PC-9 (cell line): ENCODE measurements around the gene RFLNA. TPM values are rescaled to one million over a fixed set of nuclear protein-coding genes. Genes with fewer than 3 reads are reported as not detected.

ENCODE experiments used
- BruUV-seq: library from RNA; stranded (reverse); fragments of 400-500 nt; replicated peaks from 2 replicates; lab custom pipeline; 2021; lab: Mats Ljungman, UMichigan
- CTCF ChIA-PET: fragments of 300-600 bp; sonication (Branson Sonifier 250); formaldehyde crosslinking; loops from one replicate; lab custom pipeline; 2022; ENCODE audit warnings: antibody characterized with exemption; lab: Charles Lee
- POLR2A ChIA-PET: fragments of 300-600 bp; sonication (Branson Sonifier 250); formaldehyde crosslinking; loops from one replicate; lab custom pipeline; 2022; ENCODE audit warnings: antibody characterized with exemption; ENCODE audit not compliant: unreplicated experiment; lab: Charles Lee
- DNase-seq, 2 experiments: peaks; one replicate each; pipeline versions ENCODE4 v3.0.0 to v3.0.0-alpha.2; 2015 to 2022; ENCODE audit warnings: mixed read lengths in 1 of 2
- H2AFZ ChIP-seq: fragments of 200-600 bp; sonication (generic); 2 replicates; pipeline ENCODE4 v1.8.1; 2017; ENCODE audit warnings: antibody characterized with exemption
- H3F3A ChIP-seq: fragments of 200-600 bp; sonication (generic); 2 replicates; pipeline ENCODE4 v1.8.1; 2017; ENCODE audit warnings: antibody characterized with exemption, mild to moderate bottlenecking, low read depth; ENCODE audit not compliant: insufficient read depth
- H3K27ac ChIP-seq: fragments of 200-600 bp; sonication (generic); 2 replicates; pipeline ENCODE4 v1.6.1; 2016; ENCODE audit warnings: mixed run types
- H3K27me3 ChIP-seq: fragments of 200-600 bp; sonication (generic); 2 replicates; pipeline ENCODE4 v1.6.1; 2016; ENCODE audit warnings: low read depth, mixed run types; ENCODE audit not compliant: insufficient read depth
- H3K36me3 ChIP-seq: fragments of 200-600 bp; sonication (generic); 2 replicates; pipeline ENCODE4 v1.6.1; 2016; ENCODE audit warnings: low read depth, mixed run types
- H3K4me1 ChIP-seq: fragments of 200-600 bp; sonication (generic); replicated peaks from 2 replicates; pipeline ENCODE4 v1.6.1; 2016; ENCODE audit warnings: mixed run types; ENCODE audit not compliant: insufficient read depth
- H3K4me2 ChIP-seq: fragments of 200-600 bp; sonication (generic); 2 replicates; pipeline ENCODE4 v1.6.1; 2017; ENCODE audit warnings: mixed run types
- H3K4me3 ChIP-seq: fragments of 200-600 bp; sonication (generic); 2 replicates; pipeline ENCODE4 v1.6.1; 2016; ENCODE audit warnings: mixed run types
- H3K79me2 ChIP-seq: fragments of 200-600 bp; sonication (generic); 2 replicates; pipeline ENCODE4 v1.6.1; 2017; ENCODE audit warnings: low read depth, mixed run types
- H3K9me2 ChIP-seq: fragments of 200-600 bp; sonication (generic); 2 replicates; pipeline ENCODE4 v1.8.1; 2017; ENCODE audit warnings: mild to moderate bottlenecking; ENCODE audit not compliant: insufficient read depth
- H3K9me3 ChIP-seq: fragments of 200-600 bp; sonication (generic); 2 replicates; pipeline ENCODE4 v1.8.1; 2016; ENCODE audit warnings: low read depth; ENCODE audit not compliant: insufficient read depth
- H4K20me1 ChIP-seq: fragments of 200-600 bp; sonication (generic); 2 replicates; pipeline ENCODE4 v1.8.1; 2017; ENCODE audit not compliant: insufficient read depth
- EZH2 ChIP-seq: fragments of 200-600 bp; sonication (generic); IDR thresholded peaks from 2 replicates; pipeline ENCODE4 v1.8.0; 2017; ENCODE audit warnings: antibody characterized with exemption, low read depth
- intact Hi-C: fragments of 100-400 bp; cut with micrococcal nuclease; formaldehyde crosslinking; loops from one replicate; pipeline ENCODE4 v1.10.0; 2022; ENCODE audit not compliant: unreplicated experiment
- total RNA-seq: library from RNA; stranded (reverse); gene quantifications from 2 replicates; pipeline ENCODE4 v1.2.3, GENCODE V29; 2021
- TF ChIP-seq, protein P1 (sequence below): fragments of 200-600 bp; sonication (generic); conservative IDR thresholded peaks from 2 replicates; pipeline ENCODE4 v1.6.1; 2017; ENCODE audit warnings: mixed run types, antibody characterized with exemption, mild to moderate bottlenecking, moderate library complexity

RFLNA gene
- total RNA-seq, 1 experiment from 2014 or later: not detected

DNA sequence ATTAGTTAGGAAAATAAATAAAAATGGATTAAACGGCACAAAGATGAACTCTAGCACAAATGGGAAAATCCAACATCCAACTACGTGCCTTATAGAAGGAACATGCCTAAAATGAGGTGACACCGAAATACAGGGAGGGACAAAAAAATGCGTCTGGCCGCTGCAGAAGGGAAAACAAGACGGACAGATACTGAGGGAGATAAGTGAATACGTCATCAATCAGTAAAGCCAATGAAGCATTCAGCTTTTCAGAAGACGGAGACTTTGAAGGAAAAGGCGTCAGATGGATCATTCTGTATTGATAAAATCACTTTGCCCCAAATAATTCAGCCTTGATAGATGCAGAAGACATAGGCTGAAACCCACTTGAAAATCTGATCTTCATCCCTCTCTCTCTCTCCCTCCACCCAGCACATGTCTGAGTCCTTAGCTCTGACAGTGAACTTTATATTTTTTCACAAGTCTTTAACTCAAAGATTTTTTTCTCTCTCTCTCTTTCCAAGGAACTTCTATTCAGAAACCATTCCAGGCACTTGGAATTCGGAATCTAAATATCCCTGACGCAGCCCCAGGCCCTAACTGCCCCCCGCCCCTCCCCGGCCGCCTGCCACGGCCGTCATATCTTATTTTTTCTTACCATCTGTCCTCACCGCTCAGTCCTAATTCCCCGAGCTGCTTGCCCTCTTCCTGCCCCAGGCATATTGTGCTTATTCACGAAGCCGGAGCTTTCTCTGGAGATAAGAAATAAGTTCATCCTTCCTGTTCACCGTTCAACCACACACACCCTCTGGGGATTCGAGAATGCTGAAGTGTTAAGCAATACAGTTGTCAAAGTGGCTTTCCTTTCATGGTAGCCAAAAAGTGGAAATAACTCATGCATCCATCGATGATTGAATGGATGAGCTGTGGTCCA, 35.5 kb upstream of the RFLNA start:
- Histone ChIP-seq H3K27me3 (peaks cover 96% of the 10 kb centered on the region), H3K9me2 (no peaks in the 10 kb centered on the region), H3K79me2 (no peaks in the 10 kb centered on the region), H3F3A (no peaks in the 10 kb centered on the region), H4K20me1 (peaks cover 5% of the 10 kb centered on the region; the same call in 1 of the 2 replicates), H3K4me2 (no peak overlapping the region), H3K4me1 (no peaks in the 10 kb centered on the region), H3K9me3 (no peaks in the 10 kb centered on the region), H3K36me3 (no peaks in the 10 kb centered on the region), H3K4me3 (no peak overlapping the region), H3K27ac (no peak overlapping the region), H2AFZ (no peak overlapping the region)
- POLR2A ChIA-PET: no interaction called here
- CTCF ChIA-PET: no interaction called here
- TF ChIP-seq EZH2: no peak
- TF ChIP-seq, protein P1, sequence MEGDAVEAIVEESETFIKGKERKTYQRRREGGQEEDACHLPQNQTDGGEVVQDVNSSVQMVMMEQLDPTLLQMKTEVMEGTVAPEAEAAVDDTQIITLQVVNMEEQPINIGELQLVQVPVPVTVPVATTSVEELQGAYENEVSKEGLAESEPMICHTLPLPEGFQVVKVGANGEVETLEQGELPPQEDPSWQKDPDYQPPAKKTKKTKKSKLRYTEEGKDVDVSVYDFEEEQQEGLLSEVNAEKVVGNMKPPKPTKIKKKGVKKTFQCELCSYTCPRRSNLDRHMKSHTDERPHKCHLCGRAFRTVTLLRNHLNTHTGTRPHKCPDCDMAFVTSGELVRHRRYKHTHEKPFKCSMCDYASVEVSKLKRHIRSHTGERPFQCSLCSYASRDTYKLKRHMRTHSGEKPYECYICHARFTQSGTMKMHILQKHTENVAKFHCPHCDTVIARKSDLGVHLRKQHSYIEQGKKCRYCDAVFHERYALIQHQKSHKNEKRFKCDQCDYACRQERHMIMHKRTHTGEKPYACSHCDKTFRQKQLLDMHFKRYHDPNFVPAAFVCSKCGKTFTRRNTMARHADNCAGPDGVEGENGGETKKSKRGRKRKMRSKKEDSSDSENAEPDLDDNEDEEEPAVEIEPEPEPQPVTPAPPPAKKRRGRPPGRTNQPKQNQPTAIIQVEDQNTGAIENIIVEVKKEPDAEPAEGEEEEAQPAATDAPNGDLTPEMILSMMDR: no peak
- no TSS peak for BruUV-seq
- intact Hi-C loops: no loop called here
- no peak for DNase-seq

DNA sequence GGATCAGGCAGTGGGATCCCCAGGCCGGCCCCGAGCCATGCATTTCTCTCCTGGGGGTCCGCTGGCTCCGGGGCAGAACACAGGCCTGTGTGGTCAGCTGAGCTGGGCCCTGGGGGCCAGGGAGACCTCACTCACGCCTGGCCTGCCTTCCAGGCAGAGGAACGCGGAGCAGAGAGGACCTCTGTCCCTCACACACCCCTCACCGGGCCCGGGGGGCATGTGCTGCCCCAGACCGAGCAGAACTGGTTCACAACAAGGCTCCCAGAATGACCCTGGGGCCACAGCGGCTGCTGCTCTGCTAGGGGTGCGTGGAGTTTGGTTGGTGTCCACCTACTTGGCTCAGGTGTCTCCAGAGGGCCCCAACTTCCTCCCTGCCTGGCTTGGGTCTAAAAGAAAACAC, 33.0 kb upstream of the RFLNA start:
- Histone ChIP-seq H3K4me3 (no peak overlapping the region), H3K36me3 (no peaks in the 10 kb centered on the region), H3K79me2 (no peaks in the 10 kb centered on the region), H3K4me1 (no peaks in the 10 kb centered on the region), H4K20me1 (no peaks in the 10 kb centered on the region), H3K9me2 (no peaks in the 10 kb centered on the region), H3K27ac (no peak overlapping the region), H3K9me3 (no peaks in the 10 kb centered on the region), H3K4me2 (no peak overlapping the region), H2AFZ (no peak overlapping the region), H3K27me3 (peaks cover 97% of the 10 kb centered on the region), H3F3A (no peaks in the 10 kb centered on the region)
- no peak for DNase-seq
- intact Hi-C loops: no loop called here
- TF ChIP-seq EZH2: no peak
- TF ChIP-seq, protein P1: no peak
- ChIA-PET CTCF (no interaction called here), POLR2A (no interaction called here)
- no TSS peak for BruUV-seq

DNA sequence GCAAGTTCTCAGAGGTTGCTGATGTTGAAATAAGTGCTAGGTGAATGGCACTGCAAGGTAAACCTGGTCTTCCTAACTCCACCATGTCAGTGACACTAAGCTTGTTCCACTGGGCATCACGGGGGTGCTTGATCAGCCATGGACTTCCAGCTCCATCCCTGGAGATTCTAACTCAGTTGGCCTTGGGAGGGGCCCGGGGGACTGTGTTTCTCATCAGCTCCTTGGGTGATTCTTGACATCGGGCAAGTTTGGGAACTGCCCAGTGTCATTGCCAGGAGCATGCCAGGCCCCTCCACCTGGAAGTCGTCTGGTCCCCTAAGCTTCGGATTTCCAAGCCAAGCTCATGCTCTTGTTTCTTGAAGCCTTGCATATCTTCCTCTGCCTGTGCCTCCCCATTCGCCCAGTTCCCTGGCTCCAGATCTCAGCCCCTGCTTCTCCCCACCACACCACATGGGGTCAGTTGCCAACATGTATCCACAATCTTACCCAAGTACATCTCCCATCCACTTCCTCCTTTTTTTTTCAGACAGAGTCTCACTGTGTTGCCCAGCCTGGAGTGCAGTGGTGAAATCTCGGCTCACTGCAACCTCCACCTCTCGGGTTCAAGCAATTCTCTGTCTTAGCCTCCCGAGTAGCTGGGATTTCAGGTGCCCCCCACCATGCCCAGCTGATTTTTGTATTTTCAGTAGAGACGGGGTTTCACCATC, 30.7 kb upstream of the RFLNA start:
- CTCF ChIA-PET: no interaction called here
- TF ChIP-seq EZH2: no peak
- TF ChIP-seq, protein P1: no peak

More for the DNA sequence above, 30.7 kb upstream of the RFLNA start:
- POLR2A ChIA-PET: no interaction called here
- Histone ChIP-seq H3K79me2 (no peaks in the 10 kb centered on the region), H3K27me3 (peaks cover 97% of the 10 kb centered on the region), H4K20me1 (no peaks in the 10 kb centered on the region), H2AFZ (no peak overlapping the region), H3K27ac (no peak overlapping the region), H3K36me3 (no peaks in the 10 kb centered on the region), H3K4me1 (no peaks in the 10 kb centered on the region), H3K4me2 (no peak overlapping the region), H3K9me2 (no peaks in the 10 kb centered on the region), H3K4me3 (no peak overlapping the region), H3F3A (no peaks in the 10 kb centered on the region), H3K9me3 (no peaks in the 10 kb centered on the region)
- intact Hi-C loops: no loop called here
- no peak for DNase-seq
- BruUV-seq: no TSS peak
